IMR-90 (cell line): ENCODE measurements around the gene ANTXR2. TPM values are rescaled to one million over a fixed set of nuclear protein-coding genes. Genes with fewer than 3 reads are reported as not detected.

Experiments
- ATAC-seq: fragments of 200-7000 bp; cut with Tn5 transposase; 2 replicates; pipeline ENCODE4 v1.9.1; 2020; ENCODE audit warnings: low read depth, mild to moderate bottlenecking, moderate library complexity
- BruUV-seq: library from RNA; stranded (reverse); fragments of 400-500 nt; replicated peaks from 2 replicates; lab custom pipeline; 2021; lab: Mats Ljungman, UMichigan
- CTCF ChIA-PET: fragments of 300-600 bp; formaldehyde crosslinking; extraction: SDS; loops from one replicate; lab custom pipeline; 2021; ENCODE audit warnings: antibody characterized with exemption; lab: Yijun Ruan, JAX
- POLR2A ChIA-PET: fragments of 300-600 bp; sonication (Branson Sonifier 250); formaldehyde crosslinking; loops from one replicate; lab custom pipeline; 2022; ENCODE audit warnings: antibody characterized with exemption; ENCODE audit not compliant: unreplicated experiment; lab: Charles Lee
- DNase-seq: peaks from one replicate; pipeline ENCODE4 v3.0.0; 2013
- H2AFZ ChIP-seq: replicated peaks from 2 replicates; pipeline ENCODE3; 2013; ENCODE audit warnings: low read length, mild to moderate bottlenecking; ENCODE audit not compliant: poor library complexity
- H2AK5ac ChIP-seq: 2 replicates; pipeline ENCODE4 v1.6.1; 2013; ENCODE audit warnings: low read depth, low read length, inconsistent platforms
- H2AK9ac ChIP-seq: replicated peaks from 2 replicates; pipeline ENCODE3; 2013; ENCODE audit warnings: mild to moderate bottlenecking, low read depth, low read length, moderate library complexity; ENCODE audit not compliant: poor library complexity
- H2BK120ac ChIP-seq: 2 replicates; pipeline ENCODE4 v1.6.1; 2013; ENCODE audit warnings: low read depth, low read length, inconsistent platforms
- H2BK15ac ChIP-seq: 3 replicates; pipeline ENCODE4 v1.6.1; 2013; ENCODE audit warnings: low read depth, low read length, inconsistent platforms
- H2BK20ac ChIP-seq: 2 replicates; pipeline ENCODE4 v1.6.1; 2013; ENCODE audit warnings: low read depth, mild to moderate bottlenecking, inconsistent platforms, low read length, moderate library complexity
- H2BK5ac ChIP-seq: 2 replicates; pipeline ENCODE4 v1.6.1; 2013; ENCODE audit warnings: mild to moderate bottlenecking, low read depth, low read length, inconsistent platforms; ENCODE audit not compliant: poor library complexity, severe bottlenecking
- H3K14ac ChIP-seq: replicated peaks from 2 replicates; pipeline ENCODE4 v1.6.1; 2013; ENCODE audit warnings: low read depth, low read length, inconsistent platforms
- H3K18ac ChIP-seq: 2 replicates; pipeline ENCODE4 v1.6.1; 2013; ENCODE audit warnings: low read depth, low read length, control low read depth
- H3K23ac ChIP-seq: 2 replicates; pipeline ENCODE4 v1.6.1; 2013; ENCODE audit warnings: low read depth, low read length, inconsistent platforms
- H3K27ac ChIP-seq: 2 replicates; pipeline ENCODE4 v1.5.1; 2013; ENCODE audit warnings: mild to moderate bottlenecking, control low read depth, low read length; ENCODE audit not compliant: insufficient read depth
- H3K27me3 ChIP-seq: 2 replicates; pipeline ENCODE4 v1.6.1; 2013; ENCODE audit warnings: low read length; ENCODE audit not compliant: control insufficient read depth, insufficient read depth
- H3K36me3 ChIP-seq: 2 replicates; pipeline ENCODE4 v1.6.1; 2013; ENCODE audit warnings: low read length, mixed read lengths; ENCODE audit not compliant: control insufficient read depth, insufficient read depth
- H3K4ac ChIP-seq: 2 replicates; pipeline ENCODE4 v1.6.1; 2013; ENCODE audit warnings: low read depth, low read length, inconsistent platforms
- H3K4me1 ChIP-seq: 2 replicates; pipeline ENCODE4 v1.6.1; 2013; ENCODE audit warnings: low read length, mixed read lengths; ENCODE audit not compliant: control insufficient read depth, insufficient read depth
- H3K4me2 ChIP-seq: 2 replicates; pipeline ENCODE4 v1.6.1; 2013; ENCODE audit warnings: low read depth, mild to moderate bottlenecking, control low read depth, low read length, moderate library complexity
- H3K4me3 ChIP-seq: 2 replicates; pipeline ENCODE4 v1.5.1; 2013; ENCODE audit warnings: low read depth, mild to moderate bottlenecking, control low read depth, low read length, moderate library complexity; ENCODE audit not compliant: insufficient read depth
- H3K56ac ChIP-seq: 2 replicates; pipeline ENCODE4 v1.6.1; 2013; ENCODE audit warnings: low read length, inconsistent platforms; ENCODE audit not compliant: insufficient read depth; ENCODE audit errors: extremely low read depth
- H3K79me1 ChIP-seq, 2 experiments: 2 replicates each; pipeline ENCODE4 v1.6.1; 2013; ENCODE audit warnings: low read length in 2 of 2, inconsistent platforms in 1 of 2, low read depth in 1 of 2
- H3K9ac ChIP-seq: 2 replicates; pipeline ENCODE4 v1.6.1; 2013; ENCODE audit warnings: low read depth, low read length, control low read depth
- H3K9me1 ChIP-seq: 2 replicates; pipeline ENCODE4 v1.6.1; 2013; ENCODE audit warnings: low read length, inconsistent platforms; ENCODE audit not compliant: insufficient read depth
- H3K9me3 ChIP-seq: 2 replicates; pipeline ENCODE4 v1.6.1; 2013; ENCODE audit warnings: low read length; ENCODE audit not compliant: control insufficient read depth, insufficient read depth
- H4K20me1 ChIP-seq: 2 replicates; pipeline ENCODE4 v1.6.1; 2013; ENCODE audit warnings: low read length, inconsistent platforms; ENCODE audit not compliant: insufficient read depth
- H4K5ac ChIP-seq: 2 replicates; pipeline ENCODE4 v1.6.1; 2013; ENCODE audit warnings: mild to moderate bottlenecking, low read depth, low read length, control low read depth
- H4K8ac ChIP-seq, 2 experiments: 2 replicates each; pipeline ENCODE4 v1.6.1; 2013; ENCODE audit warnings: low read depth in 2 of 2, low read length in 2 of 2, control low read depth in 1 of 2, inconsistent platforms in 1 of 2
- H4K91ac ChIP-seq: 2 replicates; pipeline ENCODE4 v1.6.1; 2013; ENCODE audit warnings: low read depth, low read length, inconsistent platforms; ENCODE audit not compliant: insufficient read depth
- BHLHE40 ChIP-seq: fragments of 150-350 bp; IDR thresholded peaks from 2 replicates; pipeline ENCODE4 v1.6.1; 2016; ENCODE audit warnings: mild to moderate bottlenecking, low read depth, low read length
- CEBPB ChIP-seq: IDR thresholded peaks from 2 replicates; pipeline ENCODE4 v1.6.1; 2012; ENCODE audit warnings: low read depth, low read length, improper control_type of control experiment
- CHD1 ChIP-seq: IDR thresholded peaks from 2 replicates; pipeline ENCODE4 v1.6.1; 2012; ENCODE audit warnings: low read depth, low read length, improper control_type of control experiment
- FOS ChIP-seq: fragments of 150-350 bp; IDR thresholded peaks from 2 replicates; pipeline ENCODE4 v1.6.1; 2016; ENCODE audit warnings: low read depth, low read length
- MAFK ChIP-seq: IDR thresholded peaks from 2 replicates; pipeline ENCODE4 v1.6.1; 2012; ENCODE audit warnings: low read depth, low read length, improper control_type of control experiment
- MAZ ChIP-seq: IDR thresholded peaks from 2 replicates; pipeline ENCODE4 v1.6.1; 2012; ENCODE audit warnings: low read depth, mild to moderate bottlenecking, low read length, improper control_type of control experiment, moderate library complexity, borderline replicate concordance
- NFE2L2 ChIP-seq: fragments of 150-350 bp; IDR thresholded peaks from 2 replicates; pipeline ENCODE4 v1.6.1; 2016; ENCODE audit warnings: low read depth, mild to moderate bottlenecking, low read length
- RAD21 ChIP-seq: IDR thresholded peaks from 2 replicates; pipeline ENCODE4 v1.6.1; 2012; ENCODE audit warnings: low read length, improper control_type of control experiment
- RCOR1 ChIP-seq: IDR thresholded peaks from 2 replicates; pipeline ENCODE4 v1.6.1; 2012; ENCODE audit warnings: mild to moderate bottlenecking, low read length, improper control_type of control experiment; ENCODE audit not compliant: insufficient replicate concordance
- RFX5 ChIP-seq: IDR thresholded peaks from 2 replicates; pipeline ENCODE4 v1.8.0; 2012; ENCODE audit warnings: low read depth, mild to moderate bottlenecking, low read length, moderate library complexity
- WGBS, 2 experiments: methylation state at CpG; one replicate each; pipeline versions ENCODE4 v1.1.5 to v1.1.7; 2013; ENCODE audit warnings: missing lambda C conversion rate in 2 of 2; ENCODE audit not compliant: insufficient read length in 1 of 2; ENCODE audit errors: extremely low coverage in 2 of 2; 5-methylcytosine and 5-hydroxymethylcytosine counted together
- dilution Hi-C: fragments of 300-500 bp; cut with HindIII; formaldehyde crosslinking; loops from one replicate; pipeline ENCODE4 v1.14.3; 2018; ENCODE audit warnings: low sequenced_read_pairs; ENCODE audit not compliant: unreplicated experiment
- in situ Hi-C: fragments of 300-500 bp; cut with MboI; formaldehyde crosslinking; loops from 3 replicates; pipeline ENCODE4 v1.14.3; 2019; ENCODE audit warnings: low sequenced_read_pairs, inconsistent platforms, mixed read lengths
- intact Hi-C: fragments of 100-400 bp; cut with micrococcal nuclease; formaldehyde crosslinking; loops from 2 replicates; pipeline ENCODE4 v1.10.0; 2022
- polyA plus RNA-seq, 3 experiments: library from polyadenylated mRNA; depleted of rRNA; stranded (reverse); fragments of >200 nt; gene quantifications; 2 replicates each; pipeline ENCODE4 v1.2.3, GENCODE V29; 2012; ENCODE audit warnings: low replicate concordance in 1 of 3
- total RNA-seq: library from RNA; depleted of rRNA; stranded (reverse); fragments of >200 nt; gene quantifications from 2 replicates; pipeline ENCODE4 v1.2.3, GENCODE V29; 2012
- TF ChIP-seq, protein P1 (sequence below): fragments of 150-350 bp; IDR thresholded peaks from 2 replicates; pipeline ENCODE4 v1.6.1; 2017; ENCODE audit warnings: mild to moderate bottlenecking, antibody characterized with exemption, low read length, low read depth
- TF ChIP-seq, protein P2 (sequence below): conservative IDR thresholded peaks from 2 replicates; pipeline ENCODE4 v1.5.1; 2012; ENCODE audit warnings: mild to moderate bottlenecking, low read depth, low read length, improper control_type of control experiment
- TF ChIP-seq, protein P3 (sequence below): fragments of 150-350 bp; IDR thresholded peaks from 2 replicates; pipeline ENCODE4 v1.6.1; 2016; ENCODE audit warnings: low read depth, mild to moderate bottlenecking, low read length, moderate library complexity, borderline replicate concordance

Gene ANTXR2
- total and polyA plus RNA-seq, 2 of the 4 experiments (the other 2 are of a cell fraction): 46.8 to 88.5 TPM

DNA sequence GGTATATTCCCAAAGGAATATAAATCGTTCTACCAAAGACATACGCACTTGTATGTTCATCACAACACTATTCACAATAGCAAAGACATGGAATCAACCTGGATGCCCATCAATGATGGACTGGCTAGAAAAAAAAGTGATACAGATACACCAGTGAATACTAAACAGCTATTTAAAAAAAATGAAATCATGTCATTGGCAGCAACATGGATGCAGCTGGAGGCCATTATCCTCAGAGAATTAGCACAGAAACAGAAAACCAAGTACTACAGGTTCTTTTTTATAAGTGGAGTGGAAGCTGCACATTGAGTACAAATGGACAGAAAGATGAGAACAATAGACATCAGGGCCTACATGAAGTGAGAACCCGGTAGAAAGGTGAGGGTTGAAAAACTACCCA lies 81.4 kb downstream of the ANTXR2 start:
- H3K56ac ChIP-seq: no peak overlapping the region
- TF ChIP-seq FOS: no peak
- TF ChIP-seq, protein P1, sequence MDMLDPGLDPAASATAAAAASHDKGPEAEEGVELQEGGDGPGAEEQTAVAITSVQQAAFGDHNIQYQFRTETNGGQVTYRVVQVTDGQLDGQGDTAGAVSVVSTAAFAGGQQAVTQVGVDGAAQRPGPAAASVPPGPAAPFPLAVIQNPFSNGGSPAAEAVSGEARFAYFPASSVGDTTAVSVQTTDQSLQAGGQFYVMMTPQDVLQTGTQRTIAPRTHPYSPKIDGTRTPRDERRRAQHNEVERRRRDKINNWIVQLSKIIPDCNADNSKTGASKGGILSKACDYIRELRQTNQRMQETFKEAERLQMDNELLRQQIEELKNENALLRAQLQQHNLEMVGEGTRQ: no peak
- no peak for TF ChIP-seq CEBPB
- no peak for TF ChIP-seq MAFK
- TF ChIP-seq CHD1: no peak
- TF ChIP-seq RAD21: no peak
- TF ChIP-seq RFX5: no peak
- TF ChIP-seq BHLHE40: no peak
- TF ChIP-seq NFE2L2: no peak
- TF ChIP-seq, protein P2, sequence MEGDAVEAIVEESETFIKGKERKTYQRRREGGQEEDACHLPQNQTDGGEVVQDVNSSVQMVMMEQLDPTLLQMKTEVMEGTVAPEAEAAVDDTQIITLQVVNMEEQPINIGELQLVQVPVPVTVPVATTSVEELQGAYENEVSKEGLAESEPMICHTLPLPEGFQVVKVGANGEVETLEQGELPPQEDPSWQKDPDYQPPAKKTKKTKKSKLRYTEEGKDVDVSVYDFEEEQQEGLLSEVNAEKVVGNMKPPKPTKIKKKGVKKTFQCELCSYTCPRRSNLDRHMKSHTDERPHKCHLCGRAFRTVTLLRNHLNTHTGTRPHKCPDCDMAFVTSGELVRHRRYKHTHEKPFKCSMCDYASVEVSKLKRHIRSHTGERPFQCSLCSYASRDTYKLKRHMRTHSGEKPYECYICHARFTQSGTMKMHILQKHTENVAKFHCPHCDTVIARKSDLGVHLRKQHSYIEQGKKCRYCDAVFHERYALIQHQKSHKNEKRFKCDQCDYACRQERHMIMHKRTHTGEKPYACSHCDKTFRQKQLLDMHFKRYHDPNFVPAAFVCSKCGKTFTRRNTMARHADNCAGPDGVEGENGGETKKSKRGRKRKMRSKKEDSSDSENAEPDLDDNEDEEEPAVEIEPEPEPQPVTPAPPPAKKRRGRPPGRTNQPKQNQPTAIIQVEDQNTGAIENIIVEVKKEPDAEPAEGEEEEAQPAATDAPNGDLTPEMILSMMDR: no peak
- TF ChIP-seq RCOR1: no peak
- no peak for TF ChIP-seq MAZ
- TF ChIP-seq, protein P3, sequence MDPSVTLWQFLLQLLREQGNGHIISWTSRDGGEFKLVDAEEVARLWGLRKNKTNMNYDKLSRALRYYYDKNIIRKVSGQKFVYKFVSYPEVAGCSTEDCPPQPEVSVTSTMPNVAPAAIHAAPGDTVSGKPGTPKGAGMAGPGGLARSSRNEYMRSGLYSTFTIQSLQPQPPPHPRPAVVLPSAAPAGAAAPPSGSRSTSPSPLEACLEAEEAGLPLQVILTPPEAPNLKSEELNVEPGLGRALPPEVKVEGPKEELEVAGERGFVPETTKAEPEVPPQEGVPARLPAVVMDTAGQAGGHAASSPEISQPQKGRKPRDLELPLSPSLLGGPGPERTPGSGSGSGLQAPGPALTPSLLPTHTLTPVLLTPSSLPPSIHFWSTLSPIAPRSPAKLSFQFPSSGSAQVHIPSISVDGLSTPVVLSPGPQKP: no peak
- no peaks in the 10 kb centered on the region for H3K4me1 ChIP-seq
- no peak overlapping the region for H2BK120ac ChIP-seq
- no peak overlapping the region for H3K18ac ChIP-seq
- no peak overlapping the region for H2BK20ac ChIP-seq
- H3K23ac ChIP-seq: no peak overlapping the region
- H4K20me1 ChIP-seq: peaks cover 4% of the 10 kb centered on the region; the same call in 1 of the 2 replicates
- H2BK5ac ChIP-seq: no peak overlapping the region
- no peak overlapping the region for H4K91ac ChIP-seq
- H3K4ac ChIP-seq: no peak overlapping the region
- intact Hi-C loops (no loop called here), dilution Hi-C loops (no loop called here), in situ Hi-C loops (no loop called here)
- H2BK15ac ChIP-seq: no peak overlapping the region
- DNase-seq (no peak), ATAC-seq (no peak)
- no peak overlapping the region for H4K8ac ChIP-seq
- WGBS, 2 experiments: no CpG with 5 or more reads among the region's 3 CpGs
- ChIA-PET CTCF (no interaction called here), POLR2A (no interaction called here)
- H3K27me3 ChIP-seq: no peaks in the 10 kb centered on the region
- H3K14ac ChIP-seq: no peak overlapping the region
- no peak overlapping the region for H4K5ac ChIP-seq
- no peaks in the 10 kb centered on the region for H3K36me3 ChIP-seq
- no peak overlapping the region for H3K4me2 ChIP-seq
- no TSS peak for BruUV-seq
- H3K9me1 ChIP-seq: no peaks in the 10 kb centered on the region
- no peak overlapping the region for H3K9ac ChIP-seq
- peaks cover 21 to 27% of the 10 kb centered on the region in 2 experiments for H3K79me1 ChIP-seq
- H3K9me3 ChIP-seq: no peaks in the 10 kb centered on the region
- no peak overlapping the region for H2AK5ac ChIP-seq
- H3K4me3 ChIP-seq: no peak overlapping the region
- no peak overlapping the region for H2AK9ac ChIP-seq
- H3K27ac ChIP-seq: no peak overlapping the region
- no peak overlapping the region for H2AFZ ChIP-seq
